Spinal cord (tissue), 10 donors: Measurements from ENCODE around the gene RING1. TPM values are rescaled to one million over a fixed set of nuclear protein-coding genes. Genes with fewer than 3 reads are reported as not detected.
A peak's percentile ranks its signal among the peaks of the same experiment; 100 is the strongest.
"Not testable (repeated sequence)": the region's sequence is repeated elsewhere in the genome, so short reads cannot be mapped to it uniquely, and the experiment has no call there.

Experiments
- DNase-seq, 6 donors: peaks; one replicate each; pipeline versions ENCODE4 v3.0.0 to v3.0.0-alpha.2; 2013 to 2015; ENCODE audit warnings: low spot score in 6 of 6, low read depth in 4 of 6
- H3K27ac ChIP-seq: one replicate; pipeline ENCODE4 v1.5.1; 2013; ENCODE audit warnings: low read depth, low read length, control low read depth
- H3K27me3 ChIP-seq: one replicate; pipeline ENCODE4 v1.6.1; 2013; ENCODE audit warnings: low read length; ENCODE audit not compliant: control insufficient read depth, insufficient read depth
- H3K36me3 ChIP-seq: one replicate; pipeline ENCODE4 v1.6.1; 2013; ENCODE audit warnings: low read length; ENCODE audit not compliant: control insufficient read depth, insufficient read depth
- H3K4me1 ChIP-seq: one replicate; pipeline ENCODE4 v1.6.1; 2013; ENCODE audit warnings: low read length; ENCODE audit not compliant: control insufficient read depth, insufficient read depth
- H3K4me3 ChIP-seq: one replicate; pipeline ENCODE4 v1.5.1; 2013; ENCODE audit warnings: low read depth, low read length, control low read depth
- H3K9me3 ChIP-seq: one replicate; pipeline ENCODE4 v1.6.1; 2013; ENCODE audit warnings: low read length; ENCODE audit not compliant: control insufficient read depth, insufficient read depth
- WGBS: methylation state at CpG from one replicate; pipeline ENCODE4 v1.1.5; 2013; ENCODE audit warnings: missing lambda C conversion rate; ENCODE audit not compliant: insufficient coverage; 5-methylcytosine and 5-hydroxymethylcytosine counted together
- polyA plus RNA-seq, 2 donors: library from polyadenylated mRNA; unstranded; fragments of 120-200 nt; gene quantifications; one replicate each; pipeline ENCODE4 v1.2.1, GENCODE V29; 2013; ENCODE audit not compliant: insufficient read length in 2 of 2
- total RNA-seq, 2 donors: library from RNA; depleted of rRNA in 1 of 2; stranded (reverse); fragments of 120-200 nt in 1 of 2; fragments of >200 nt in 1 of 2; gene quantifications; one replicate each; pipeline versions ENCODE4 v1.2.3 to v1.2.4, GENCODE V29; 2013 to 2014
- donor health status: healthy.

Gene RING1
- total and polyA plus RNA-seq, 4 donors = 19.0 to 71.0 (median 53.6) TPM

DNA sequence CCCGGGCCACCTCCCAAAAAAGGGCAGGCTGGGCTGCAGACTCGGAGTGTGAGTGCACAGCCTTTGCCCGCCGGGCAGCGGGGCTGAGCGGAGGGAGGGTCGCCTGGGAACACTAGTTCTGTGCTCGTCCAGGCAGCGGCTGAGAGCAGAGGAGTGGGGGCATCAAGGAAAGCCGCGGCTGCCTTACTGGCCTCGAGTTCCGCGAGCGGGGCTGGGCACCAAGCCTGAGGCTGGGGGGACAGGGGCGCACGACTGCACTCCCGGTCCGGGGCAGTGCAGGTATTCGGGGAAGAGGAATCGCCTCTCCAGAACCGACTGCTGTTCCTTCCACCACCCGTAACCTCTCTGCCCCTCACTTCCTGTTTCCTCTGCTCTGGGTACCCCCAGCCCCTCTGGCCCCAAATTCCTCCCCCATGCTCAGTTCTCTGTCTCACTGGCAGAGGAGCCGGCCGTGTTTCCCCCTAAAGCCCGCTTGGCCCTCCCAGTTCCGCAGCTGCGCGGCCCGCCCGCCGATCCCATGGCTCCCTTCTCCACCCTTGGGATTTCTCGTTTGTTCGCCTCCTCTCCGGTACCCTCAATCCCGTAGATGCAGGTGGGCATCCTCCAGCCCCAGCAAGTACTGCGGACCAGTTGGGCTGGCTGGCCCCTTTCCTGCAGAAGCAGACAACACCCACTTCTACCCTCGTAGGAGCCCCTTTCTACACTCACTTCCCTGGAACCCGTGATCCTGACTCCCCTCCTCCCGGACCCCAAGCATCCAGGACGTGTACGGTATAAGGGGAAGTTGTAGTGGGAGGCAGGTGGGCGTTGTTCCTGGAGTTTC lies 5.1 kb downstream of the RING1 start:
- Histone ChIP-seq H3K36me3 (peaks cover 22% of the 10 kb centered on the region), H3K4me3 (peak overlapping the region; percentile 54), H3K9me3 (no peaks in the 10 kb centered on the region), H3K27ac (no peak overlapping the region), H3K4me1 (peaks cover 25% of the 10 kb centered on the region), H3K27me3 (no peaks in the 10 kb centered on the region)
- peak in 1 of 6 donors; percentile 61 for DNase-seq
- 0% methylated on average over 37 of the region's 43 CpGs for WGBS

DNA sequence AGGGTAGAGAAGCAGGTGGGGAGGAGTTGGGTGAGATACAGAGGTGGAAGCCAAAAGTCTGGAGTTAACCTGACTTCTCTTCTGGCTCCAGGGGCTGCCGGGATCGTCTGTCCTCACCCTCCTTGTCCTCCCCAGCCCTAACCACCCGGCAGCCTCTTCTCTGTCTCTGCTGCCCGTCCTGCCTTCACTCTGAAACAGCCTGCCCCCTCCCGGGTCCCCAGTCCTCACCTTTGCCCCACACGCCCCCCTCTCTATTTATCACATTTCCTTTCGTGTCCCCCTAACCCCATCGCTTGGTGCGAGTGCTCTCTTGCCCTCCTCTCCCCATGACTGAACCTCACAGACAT lies 5.7 kb downstream of the RING1 start:
- peak overlapping the region; percentile 54 for H3K4me3 ChIP-seq
- H3K4me1 ChIP-seq = peaks cover 23% of the 10 kb centered on the region
- no peaks in the 10 kb centered on the region for H3K9me3 ChIP-seq
- no peaks in the 10 kb centered on the region for H3K27me3 ChIP-seq
- peaks cover 22% of the 10 kb centered on the region for H3K36me3 ChIP-seq
- DNase-seq = no peak
- WGBS = 7% methylated on average over 4 of the region's 9 CpGs
- H3K27ac ChIP-seq = no peak overlapping the region

DNA sequence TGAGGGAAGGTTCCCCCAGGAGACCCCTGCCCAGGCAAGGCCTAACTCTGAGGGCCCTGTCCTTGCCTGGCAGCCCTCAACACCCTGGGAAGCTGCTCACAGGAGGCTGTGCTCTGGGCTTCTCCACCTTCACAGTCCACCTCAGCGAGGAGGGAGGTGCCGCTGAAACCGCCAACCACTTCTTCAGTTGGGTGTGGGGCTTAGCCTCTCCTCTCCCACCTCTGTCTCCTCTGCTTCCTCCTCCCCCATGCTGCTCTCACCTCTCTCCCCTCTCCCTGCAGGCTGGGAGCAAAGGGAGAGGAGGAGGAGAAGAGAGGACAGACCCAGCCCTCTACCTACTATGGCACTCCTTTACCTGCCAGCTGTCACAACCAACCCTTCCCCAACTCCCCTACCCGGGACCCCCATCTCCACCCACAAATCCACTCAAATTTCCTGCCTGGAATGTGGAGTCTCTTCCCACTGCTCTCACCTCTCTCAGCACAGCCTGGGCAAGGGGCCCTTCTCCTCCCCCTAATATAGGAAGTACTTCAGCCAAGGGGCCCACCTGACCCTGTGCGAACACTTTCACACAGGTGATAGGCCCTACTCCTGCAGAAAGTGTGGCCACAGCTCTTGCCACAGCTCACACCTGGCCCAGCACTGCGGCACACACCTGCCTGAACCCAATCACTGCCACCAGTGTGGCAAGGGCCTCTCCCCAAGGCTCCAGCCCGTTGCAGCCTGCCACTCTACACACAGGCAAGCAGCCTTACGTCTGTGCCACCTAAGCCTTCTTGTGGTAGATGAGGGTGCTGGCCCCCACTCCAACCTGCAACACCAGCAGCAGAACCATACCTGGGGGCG lies 7.2 kb downstream of the RING1 start:
- WGBS = 78% methylated on average over 6 of the region's 9 CpGs
- H3K27ac ChIP-seq = no peak overlapping the region
- H3K27me3 ChIP-seq = no peaks in the 10 kb centered on the region
- peaks cover 15% of the 10 kb centered on the region for H3K36me3 ChIP-seq
- H3K4me1 ChIP-seq = peaks cover 23% of the 10 kb centered on the region
- no peak for DNase-seq
- H3K4me3 ChIP-seq = no peak overlapping the region
- no peaks in the 10 kb centered on the region for H3K9me3 ChIP-seq

DNA sequence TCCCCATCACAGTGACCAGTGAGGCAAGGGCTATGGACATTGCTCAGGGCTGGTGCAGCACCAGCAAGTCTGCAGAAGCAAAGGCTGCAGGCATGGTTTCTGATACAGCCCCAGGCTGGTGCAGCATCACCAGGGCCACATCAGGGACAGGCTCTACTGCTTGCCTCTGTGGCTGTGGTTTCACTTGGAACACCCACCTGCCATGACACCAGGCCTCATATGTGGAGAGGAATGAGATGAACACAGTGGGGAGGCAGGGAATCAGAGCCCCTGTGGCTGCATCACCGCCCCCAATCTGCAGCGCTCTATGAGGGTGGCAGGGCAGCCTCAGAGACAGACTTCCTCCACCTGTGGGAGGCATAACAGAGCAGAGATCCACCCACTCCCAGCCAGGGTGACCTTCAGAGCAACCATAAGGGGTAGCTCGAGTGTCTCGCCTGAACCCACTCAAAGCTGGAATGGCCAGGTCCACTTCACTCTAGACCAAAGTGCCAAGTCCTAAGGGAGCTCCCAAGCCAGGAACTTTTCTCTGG lies 7.9 kb downstream of the RING1 start:
- H3K9me3 ChIP-seq = no peaks in the 10 kb centered on the region
- no peak overlapping the region for H3K4me3 ChIP-seq
- DNase-seq = no peak
- H3K27ac ChIP-seq = no peak overlapping the region
- WGBS = 92% methylated on average over 2 of the region's 4 CpGs
- no peaks in the 10 kb centered on the region for H3K27me3 ChIP-seq
- peaks cover 23% of the 10 kb centered on the region for H3K4me1 ChIP-seq
- peaks cover 12% of the 10 kb centered on the region for H3K36me3 ChIP-seq

DNA sequence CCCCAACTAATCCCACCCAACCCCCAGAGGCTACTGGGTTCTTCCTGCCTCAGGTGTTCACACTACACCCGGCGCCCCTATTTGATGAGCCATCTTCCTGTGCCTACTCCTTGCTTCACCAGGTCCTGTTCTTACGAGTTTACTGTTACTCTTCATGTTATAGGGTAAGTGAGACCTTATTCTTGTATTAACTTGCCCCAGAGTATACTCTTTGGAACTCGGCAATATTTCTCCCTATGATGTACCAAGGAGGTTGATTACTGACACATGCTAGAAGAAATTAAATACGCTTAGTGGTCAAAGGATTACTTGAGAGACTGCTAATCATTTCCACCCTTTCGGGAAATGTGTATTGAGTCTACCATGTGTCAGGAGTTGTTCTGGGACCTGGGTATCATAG lies 8.9 kb downstream of the RING1 start:
- H3K27ac ChIP-seq = no peak overlapping the region
- no CpG with 5 or more reads among the region's 6 CpGs for WGBS
- no peak for DNase-seq

DNA sequence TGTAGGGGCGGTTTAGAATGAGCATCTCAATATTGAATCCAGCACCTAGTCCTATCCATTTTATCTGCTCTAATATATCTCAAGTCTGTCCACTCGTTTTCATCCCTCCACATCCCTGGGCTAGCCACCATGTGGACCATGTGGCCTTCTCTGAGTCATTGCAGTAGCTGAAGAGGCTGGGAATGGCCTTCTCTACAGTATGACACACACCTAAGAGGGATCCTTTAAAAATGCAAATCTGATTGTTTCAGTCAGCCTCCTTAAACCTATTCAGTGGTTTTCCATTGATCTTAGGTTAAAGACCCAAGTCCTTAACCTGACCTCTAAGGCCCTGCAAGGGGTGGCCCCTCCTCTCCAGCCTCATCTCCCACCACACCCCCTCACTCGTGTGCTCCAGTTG lies 9.4 kb downstream of the RING1 start:
- Histone ChIP-seq H3K4me3 (no peak overlapping the region), H3K4me1 (peaks cover 14% of the 10 kb centered on the region), H3K27ac (no peak overlapping the region), H3K36me3 (no peaks in the 10 kb centered on the region), H3K27me3 (no peaks in the 10 kb centered on the region), H3K9me3 (no peaks in the 10 kb centered on the region)
- no peak for DNase-seq
- WGBS = 33% methylated on average over 2 of the region's 3 CpGs

More for the DNA sequence above, 8.9 kb downstream of the RING1 start:
- no peaks in the 10 kb centered on the region for H3K9me3 ChIP-seq
- H3K4me1 ChIP-seq = peaks cover 15% of the 10 kb centered on the region
- peaks cover under 1% of the 10 kb centered on the region for H3K36me3 ChIP-seq
- no peaks in the 10 kb centered on the region for H3K27me3 ChIP-seq
- no peak overlapping the region for H3K4me3 ChIP-seq

DNA sequence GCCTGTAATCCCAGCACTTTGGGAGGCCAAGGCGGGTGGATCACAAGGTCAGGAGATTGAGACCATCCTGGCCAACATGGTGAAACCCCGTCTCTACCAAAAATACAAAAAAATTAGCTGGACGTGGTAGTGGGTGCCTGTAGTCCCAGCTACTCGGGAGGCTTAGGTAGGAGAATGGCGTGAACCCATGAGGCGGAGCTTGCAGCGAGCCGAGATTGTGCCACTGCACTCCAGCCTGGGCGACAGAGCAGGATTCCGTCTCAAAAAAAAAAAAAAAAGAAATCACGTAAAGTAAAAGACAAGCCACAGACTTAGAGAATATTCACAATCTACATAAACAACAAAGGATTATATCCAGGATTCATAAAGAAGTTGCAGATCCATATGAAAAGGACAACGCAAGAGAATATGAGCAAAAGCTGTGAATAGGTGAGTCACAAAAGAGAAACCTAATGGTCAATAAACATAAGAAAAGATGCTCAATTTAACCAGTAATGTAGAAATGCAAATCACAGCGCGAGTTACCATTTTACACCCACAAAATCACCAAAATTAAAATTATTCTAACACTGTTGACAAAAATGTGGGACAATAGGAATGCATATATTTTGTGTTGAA lies 18.3 kb downstream of the RING1 start:
- not testable (repeated sequence) for H3K4me1 ChIP-seq, H3K9me3 ChIP-seq, H3K27me3 ChIP-seq, H3K36me3 ChIP-seq, DNase-seq, H3K4me3 ChIP-seq, H3K27ac ChIP-seq
- 51% methylated on average over 3 of the region's 14 CpGs for WGBS

DNA sequence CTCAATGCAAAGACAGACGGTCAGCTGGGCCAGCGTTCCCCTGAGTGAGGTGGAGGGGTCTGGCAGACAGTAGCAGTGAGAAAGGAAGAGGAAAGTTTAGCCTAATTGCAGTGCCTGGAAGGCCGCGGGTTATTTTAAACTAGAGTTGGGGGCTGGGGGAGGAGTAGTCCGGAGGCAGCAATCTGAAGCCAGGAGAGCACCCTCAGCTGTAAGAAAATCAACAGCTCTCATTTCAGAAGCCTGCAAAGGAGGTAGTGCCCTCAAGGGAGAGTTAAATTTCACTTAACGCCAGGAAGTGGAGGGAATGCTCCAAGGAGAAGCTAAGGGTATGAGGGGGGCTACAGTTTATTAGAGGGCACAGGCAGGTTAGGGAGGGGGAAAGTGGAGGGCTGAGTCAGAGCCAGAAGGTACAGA lies 26.9 kb downstream of the RING1 start:
- Histone ChIP-seq H3K9me3 (no peaks in the 10 kb centered on the region), H3K4me3 (no peak overlapping the region), H3K4me1 (no peaks in the 10 kb centered on the region), H3K36me3 (no peaks in the 10 kb centered on the region), H3K27ac (no peak overlapping the region), H3K27me3 (peaks cover 7% of the 10 kb centered on the region)
- DNase-seq = peak in 1 of 6 donors; percentile 47
- WGBS = 8% methylated on average over 5 of the region's 6 CpGs

DNA sequence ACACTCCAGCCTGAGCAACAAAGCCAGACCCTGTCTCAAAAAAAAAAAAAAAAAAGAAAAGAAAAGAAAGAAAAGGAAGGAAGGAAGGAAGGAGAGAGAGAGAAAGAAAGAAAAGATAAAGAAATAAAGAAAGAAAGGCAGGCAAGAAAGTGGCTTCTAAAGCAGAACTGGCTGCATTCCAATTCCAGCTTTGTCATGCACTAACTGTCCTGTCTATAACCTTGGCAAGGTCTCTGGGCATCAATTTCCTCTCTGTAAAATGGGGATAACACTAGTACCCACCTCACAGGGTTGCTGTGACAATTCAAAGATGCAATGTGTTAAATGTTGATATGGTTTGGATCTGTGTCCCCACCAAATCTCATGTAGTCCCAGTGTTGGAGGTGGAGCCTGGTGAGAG lies 28.0 kb downstream of the RING1 start:
- H3K4me3 ChIP-seq = no peak overlapping the region
- H3K27ac ChIP-seq = no peak overlapping the region
- no peak for DNase-seq
- no peaks in the 10 kb centered on the region for H3K36me3 ChIP-seq
- no peaks in the 10 kb centered on the region for H3K4me1 ChIP-seq
- peaks cover 9% of the 10 kb centered on the region for H3K27me3 ChIP-seq
- no peaks in the 10 kb centered on the region for H3K9me3 ChIP-seq
